Coronary artery (tissue), 2 donors: ENCODE data around the gene P2RY2.

Experiments
- DNase-seq: peaks from one replicate; pipeline ENCODE4 v3.0.0-alpha.2; 2017; ENCODE audit warnings: low spot score
- H3K27ac ChIP-seq, 2 donors: fragments of 200-600 bp; sonication (generic); one replicate each; pipeline ENCODE4 v1.5.1; 2016 to 2019
- H3K4me3 ChIP-seq: fragments of 200-600 bp; sonication (generic); 2 replicates; pipeline ENCODE4 v1.5.1; 2016; ENCODE audit warnings: mild to moderate bottlenecking, moderate library complexity
- CTCF ChIP-seq: fragments of 200-600 bp; sonication (generic); IDR thresholded peaks from one replicate; pipeline ENCODE4 v1.5.1; 2019; ENCODE audit warnings: antibody characterized with exemption

The P2RY2 gene

GRCh38 chr11:73281796-73282660, 63.9 kb downstream of the P2RY2 start:
- no peak for TF ChIP-seq CTCF
- no peak overlapping the region for H3K4me3 ChIP-seq
- DNase-seq, result no peak
- peak overlapping the region in 1 of 2 donors; percentile 53 for H3K27ac ChIP-seq

GRCh38 chr11:73283276-73284000, 65.4 kb downstream of the P2RY2 start:
- no peak for DNase-seq
- no peak overlapping the region for H3K4me3 ChIP-seq
- H3K27ac ChIP-seq, result peak overlapping the region in 1 of 2 donors; percentile 51
- TF ChIP-seq CTCF, result no peak

GRCh38 chr11:73284106-73284505, 66.0 kb downstream of the P2RY2 start:
- DNase-seq, result peak; percentile 66
- peak overlapping the region in 1 of 2 donors; percentile 51 for H3K27ac ChIP-seq
- no peak for TF ChIP-seq CTCF
- no peak overlapping the region for H3K4me3 ChIP-seq

- DNase-seq, result no peak
- H3K27ac ChIP-seq, result no peak overlapping the region
- H3K4me3 ChIP-seq, result no peak overlapping the region
- TF ChIP-seq CTCF, result no peak
These were observed 67.6 kb downstream of the P2RY2 start for GRCh38 chr11:73285721-73286120.
